ENCODE measurements around the gene GRIK1.

GRIK1 gene

DNA sequence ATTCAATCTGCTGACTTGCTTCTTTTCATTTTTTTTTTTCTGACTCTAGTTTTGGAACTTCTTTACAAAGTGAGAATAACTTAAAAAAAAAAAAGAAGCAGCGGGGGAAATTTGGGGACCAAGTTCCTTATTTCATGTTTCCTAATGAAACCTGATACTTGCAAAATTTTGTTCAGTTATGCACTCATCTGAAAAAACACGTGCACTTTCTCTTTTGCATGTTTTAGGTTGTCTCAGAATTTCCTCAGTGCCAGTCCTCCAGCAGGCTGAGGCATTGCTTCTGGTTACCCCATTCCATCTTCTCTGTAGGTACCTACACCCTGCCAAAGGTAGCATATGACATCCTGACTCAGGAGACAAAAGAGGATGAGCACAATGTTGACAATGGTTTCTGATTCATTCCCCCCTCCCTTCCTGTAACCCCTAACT, 299.7 kb downstream of the GRIK1 start:
- no peak overlapping the region for H3K4me3 Mint-ChIP-seq
- TF ChIP-seq, protein P1, sequence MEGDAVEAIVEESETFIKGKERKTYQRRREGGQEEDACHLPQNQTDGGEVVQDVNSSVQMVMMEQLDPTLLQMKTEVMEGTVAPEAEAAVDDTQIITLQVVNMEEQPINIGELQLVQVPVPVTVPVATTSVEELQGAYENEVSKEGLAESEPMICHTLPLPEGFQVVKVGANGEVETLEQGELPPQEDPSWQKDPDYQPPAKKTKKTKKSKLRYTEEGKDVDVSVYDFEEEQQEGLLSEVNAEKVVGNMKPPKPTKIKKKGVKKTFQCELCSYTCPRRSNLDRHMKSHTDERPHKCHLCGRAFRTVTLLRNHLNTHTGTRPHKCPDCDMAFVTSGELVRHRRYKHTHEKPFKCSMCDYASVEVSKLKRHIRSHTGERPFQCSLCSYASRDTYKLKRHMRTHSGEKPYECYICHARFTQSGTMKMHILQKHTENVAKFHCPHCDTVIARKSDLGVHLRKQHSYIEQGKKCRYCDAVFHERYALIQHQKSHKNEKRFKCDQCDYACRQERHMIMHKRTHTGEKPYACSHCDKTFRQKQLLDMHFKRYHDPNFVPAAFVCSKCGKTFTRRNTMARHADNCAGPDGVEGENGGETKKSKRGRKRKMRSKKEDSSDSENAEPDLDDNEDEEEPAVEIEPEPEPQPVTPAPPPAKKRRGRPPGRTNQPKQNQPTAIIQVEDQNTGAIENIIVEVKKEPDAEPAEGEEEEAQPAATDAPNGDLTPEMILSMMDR (IDR thresholded peaks at IDR 0.05; ENCODE audit: unreplicated experiment in 3 of 3), result no peak
- no peaks in the 10 kb centered on the region for H3K9me3 Mint-ChIP-seq
- H3K27ac Mint-ChIP-seq, result no peak overlapping the region
- no peaks in the 10 kb centered on the region for H3K27me3 Mint-ChIP-seq (ENCODE audit: low read depth)
- H3K4me1 Mint-ChIP-seq, result peaks cover 5% of the 10 kb centered on the region
- H3K36me3 Mint-ChIP-seq (ENCODE audit: low read depth), result no peaks in the 10 kb centered on the region

DNA sequence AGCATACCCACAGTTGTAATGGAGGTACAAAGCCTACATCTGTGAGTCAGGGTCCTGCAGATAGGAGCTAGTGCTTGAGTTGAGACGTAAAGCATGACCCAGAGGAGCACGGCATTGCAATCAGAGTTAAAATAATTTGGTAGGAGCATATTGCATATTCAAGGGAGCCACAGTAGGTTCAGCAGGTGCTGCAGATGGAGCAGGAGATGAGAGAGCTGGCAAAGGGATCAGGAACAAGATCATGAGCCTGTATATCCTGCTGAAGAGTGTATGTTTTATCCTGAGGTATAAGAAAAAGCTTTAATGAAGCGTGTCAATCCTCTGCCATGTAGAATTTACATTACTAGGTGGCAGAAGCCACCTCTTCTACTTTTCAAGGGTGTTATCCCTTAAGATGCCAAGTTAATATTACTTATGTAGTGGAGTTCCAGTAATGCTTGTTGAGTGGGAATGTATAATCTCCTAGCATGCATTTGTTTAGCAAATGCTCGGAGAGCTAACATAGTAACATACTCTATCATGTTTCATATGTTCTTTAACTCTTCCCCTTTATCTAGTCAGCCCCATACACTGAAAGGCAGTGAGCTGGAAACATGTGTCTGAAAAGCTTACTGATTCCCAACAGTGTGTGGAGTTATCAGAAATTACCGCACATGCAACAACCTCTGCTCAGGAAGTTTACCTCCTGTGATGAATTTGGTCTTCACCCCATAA, 300.3 kb downstream of the GRIK1 start:
- Mint-ChIP-seq H3K27ac (no peak overlapping the region), H3K4me1 (peaks cover 5% of the 10 kb centered on the region), H3K4me3 (no peak overlapping the region)

DNA sequence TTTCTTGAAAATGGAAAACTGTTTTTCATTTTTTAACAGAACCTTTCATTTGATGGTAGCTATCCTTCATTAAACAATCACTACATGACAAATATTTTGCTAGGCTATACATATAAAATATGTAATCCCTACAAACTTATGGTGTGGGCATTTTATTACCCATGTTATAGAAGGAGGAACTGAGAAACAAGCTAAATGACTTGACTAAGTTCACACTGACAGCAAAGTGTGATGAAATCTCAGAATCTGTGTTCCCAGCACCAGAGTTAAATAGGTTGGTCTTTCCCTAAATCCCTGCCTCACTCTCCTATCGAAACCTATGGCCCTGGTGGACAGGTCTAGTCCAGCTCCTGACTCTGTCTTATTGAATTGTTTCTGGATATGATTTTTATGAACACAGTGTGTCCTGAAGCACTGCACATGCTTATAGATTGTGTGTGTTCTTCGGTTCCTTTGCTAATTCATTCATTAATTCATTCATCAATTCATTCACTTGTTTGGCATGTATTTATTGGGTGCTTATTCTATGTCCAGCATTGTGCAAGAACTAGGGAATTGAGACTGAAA, 301.0 kb downstream of the GRIK1 start:
- Mint-ChIP-seq H3K36me3 (ENCODE audit: low read depth) (no peaks in the 10 kb centered on the region), H3K27me3 (ENCODE audit: low read depth) (no peaks in the 10 kb centered on the region), H3K4me3 (no peak overlapping the region), H3K4me1 (peaks cover 5% of the 10 kb centered on the region), H3K9me3 (no peaks in the 10 kb centered on the region), H3K27ac (no peak overlapping the region)
- TF ChIP-seq, protein P1 (IDR thresholded peaks at IDR 0.05; ENCODE audit: unreplicated experiment in 3 of 3), result no peak

More for the DNA sequence above, 300.3 kb downstream of the GRIK1 start:
- TF ChIP-seq, protein P1 (IDR thresholded peaks at IDR 0.05; ENCODE audit: unreplicated experiment in 3 of 3), result no peak
- H3K9me3 Mint-ChIP-seq, result no peaks in the 10 kb centered on the region
- no peaks in the 10 kb centered on the region for H3K36me3 Mint-ChIP-seq (ENCODE audit: low read depth)
- no peaks in the 10 kb centered on the region for H3K27me3 Mint-ChIP-seq (ENCODE audit: low read depth)

DNA sequence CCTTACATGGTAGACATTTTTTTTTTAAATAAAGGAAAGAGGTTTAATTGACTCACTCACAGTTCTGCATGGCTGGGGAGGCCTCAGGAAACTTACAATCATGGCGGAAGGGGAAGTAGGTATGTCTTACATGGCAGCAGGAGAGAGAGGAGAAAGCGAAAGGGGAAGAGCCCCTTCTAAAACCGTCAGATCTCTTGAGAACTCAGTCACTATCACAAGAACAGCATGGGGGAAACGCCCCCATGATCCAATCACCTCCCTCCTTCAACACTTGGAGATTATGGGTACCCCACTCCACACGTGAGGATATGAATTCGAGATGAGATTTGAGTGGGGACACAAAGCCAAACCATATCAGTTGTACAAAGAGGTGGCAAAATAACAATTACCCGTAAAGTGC, 301.7 kb downstream of the GRIK1 start:
- Mint-ChIP-seq H3K36me3 (ENCODE audit: low read depth) (no peaks in the 10 kb centered on the region), H3K4me3 (no peak overlapping the region), H3K27me3 (ENCODE audit: low read depth) (no peaks in the 10 kb centered on the region), H3K9me3 (no peaks in the 10 kb centered on the region), H3K4me1 (peaks cover 5% of the 10 kb centered on the region), H3K27ac (no peak overlapping the region)
- TF ChIP-seq, protein P1 (IDR thresholded peaks at IDR 0.05; ENCODE audit: unreplicated experiment in 3 of 3), result no peak

DNA sequence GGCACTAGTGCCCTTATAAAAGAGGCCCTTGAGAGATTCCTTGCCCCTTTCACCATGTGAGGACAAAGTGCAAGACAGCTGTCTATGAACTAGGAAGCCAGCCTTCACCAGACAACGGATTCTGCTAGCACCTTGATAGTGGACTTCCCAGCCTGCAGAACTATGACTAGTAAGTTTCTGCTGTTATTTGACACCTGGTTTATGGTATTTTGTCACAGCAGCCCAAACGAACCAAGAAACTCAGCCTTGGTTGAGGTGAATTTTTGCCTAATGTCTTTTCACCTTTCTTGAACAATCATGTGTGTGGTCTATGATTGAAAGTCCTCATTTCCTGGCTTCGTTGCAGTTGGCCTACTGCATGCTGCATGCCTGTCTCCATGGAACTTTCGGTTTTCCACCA, 302.2 kb downstream of the GRIK1 start:
- Mint-ChIP-seq H3K27ac (no peak overlapping the region), H3K4me1 (peaks cover 5% of the 10 kb centered on the region), H3K4me3 (no peak overlapping the region), H3K36me3 (ENCODE audit: low read depth) (no peaks in the 10 kb centered on the region), H3K9me3 (no peaks in the 10 kb centered on the region), H3K27me3 (ENCODE audit: low read depth) (no peaks in the 10 kb centered on the region)
- TF ChIP-seq, protein P1 (IDR thresholded peaks at IDR 0.05; ENCODE audit: unreplicated experiment in 3 of 3), result no peak

DNA sequence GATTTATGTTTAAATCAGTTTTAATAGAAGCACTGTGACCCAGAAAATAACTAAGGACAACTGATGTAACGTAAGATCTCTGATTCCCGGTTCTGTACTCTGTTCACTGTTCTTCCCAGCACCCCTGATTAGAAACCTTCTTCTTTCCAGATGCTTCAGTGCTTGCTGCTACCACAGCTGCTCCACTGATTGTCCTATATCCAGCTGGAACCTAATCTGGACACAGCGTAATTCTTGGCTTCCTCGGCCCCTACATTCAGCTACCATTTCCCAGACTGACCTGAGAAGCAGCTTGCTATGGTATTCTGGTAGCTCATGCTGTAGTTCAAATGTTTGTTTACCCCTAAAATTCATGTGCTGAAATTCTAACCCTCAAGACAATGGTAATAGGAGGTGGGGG, 302.7 kb downstream of the GRIK1 start:
- no peaks in the 10 kb centered on the region for H3K9me3 Mint-ChIP-seq
- H3K27me3 Mint-ChIP-seq (ENCODE audit: low read depth), result no peaks in the 10 kb centered on the region
- no peak overlapping the region for H3K4me3 Mint-ChIP-seq
- no peak overlapping the region for H3K27ac Mint-ChIP-seq
- TF ChIP-seq, protein P1 (IDR thresholded peaks at IDR 0.05; ENCODE audit: unreplicated experiment in 3 of 3), result no peak
- peaks cover 5% of the 10 kb centered on the region for H3K4me1 Mint-ChIP-seq
- H3K36me3 Mint-ChIP-seq (ENCODE audit: low read depth), result no peaks in the 10 kb centered on the region

Data from nephron (organoid).